ENCODE measurements around the gene SLC22A16. TPM values are rescaled to one million over a fixed set of nuclear protein-coding genes. Genes with fewer than 3 reads are reported as not detected.

The SLC22A16 gene
- polyA plus RNA-seq, 1 donor (not counting 4 experiments of a cell fraction or from before 2014, with no cell fraction given): not detected

- Histone ChIP-seq H2AFZ (ENCODE audit: control insufficient read depth, low read length) (no peak overlapping the region), H3K4me1 (ENCODE audit: control insufficient read depth, extremely low read depth, insufficient read depth, low read length) (no peaks in the 10 kb centered on the region), H3K79me2 (ENCODE audit: control insufficient read depth, insufficient read depth, low read length) (no peaks in the 10 kb centered on the region), H3K9me1 (ENCODE audit: control insufficient read depth, extremely low read depth, insufficient read depth, low read length) (no peaks in the 10 kb centered on the region), H3K4me2 (ENCODE audit: control insufficient read depth, extremely low read depth, insufficient read depth, low read depth, low read length) (no peak overlapping the region), H3K27ac (ENCODE audit: control insufficient read depth, insufficient read depth, low read length) (no peak overlapping the region), H3K9ac (ENCODE audit: control insufficient read depth, extremely low read depth, insufficient read depth, low read length) (no peak overlapping the region), H3K9me3 (ENCODE audit: control insufficient read depth, low read depth, low read length) (no peaks in the 10 kb centered on the region), H4K20me1 (ENCODE audit: control insufficient read depth, extremely low read depth, insufficient read depth, low read length) (no peaks in the 10 kb centered on the region), H3K36me3 (ENCODE audit: control insufficient read depth in 2 of 2, extremely low read depth in 1 of 2, insufficient read depth in 2 of 2, low read length in 2 of 2) (no peaks in the 10 kb centered on the region), H3K4me3 (ENCODE audit: control insufficient read depth in 2 of 3, extremely low read depth in 1 of 3, insufficient read depth in 2 of 3, low read depth in 1 of 3, low read length in 3 of 3) (no peak overlapping the region), H3K27me3 (ENCODE audit: control insufficient read depth, extremely low read depth, insufficient read depth, low read length) (peaks cover 33% of the 10 kb centered on the region)
- DNase-seq (ENCODE audit: low read depth, low spot score): no peak
- dilution Hi-C loops (cut with MboI; ENCODE audit: extremely low pct_ligation_motif_present, low sequenced_read_pairs): no loop called here
- FAIRE-seq: no peak
- no peak for TF ChIP-seq CTCF (optimal IDR thresholded peaks at IDR 0.05 in 1 of 3, IDR thresholded peaks at IDR 0.05 in 1 of 3, conservative IDR thresholded peaks at IDR 0.05 in 1 of 3; ENCODE audit: extremely low read depth in 1 of 3, insufficient read depth in 2 of 3, low read length in 3 of 3)
- TF ChIP-seq EZH2 (IDR thresholded peaks at IDR 0.05; ENCODE audit: low read length): no peak
Observed at GRCh38 chr6:110474500-110474899, 1.9 kb downstream of the SLC22A16 start.

GRCh38 chr6:110472739-110473138 lies 3.7 kb downstream of the SLC22A16 start:
- Histone ChIP-seq H3K4me1 (ENCODE audit: control insufficient read depth, extremely low read depth, insufficient read depth, low read length) (no peaks in the 10 kb centered on the region), H2AFZ (ENCODE audit: control insufficient read depth, low read length) (no peak overlapping the region), H3K27ac (ENCODE audit: control insufficient read depth, insufficient read depth, low read length) (no peak overlapping the region), H3K9me3 (ENCODE audit: control insufficient read depth, low read depth, low read length) (no peaks in the 10 kb centered on the region), H3K9me1 (ENCODE audit: control insufficient read depth, extremely low read depth, insufficient read depth, low read length) (no peaks in the 10 kb centered on the region), H3K4me2 (ENCODE audit: control insufficient read depth, extremely low read depth, insufficient read depth, low read depth, low read length) (no peak overlapping the region), H3K27me3 (ENCODE audit: control insufficient read depth, extremely low read depth, insufficient read depth, low read length) (peaks cover 33% of the 10 kb centered on the region), H4K20me1 (ENCODE audit: control insufficient read depth, extremely low read depth, insufficient read depth, low read length) (no peaks in the 10 kb centered on the region), H3K36me3 (ENCODE audit: control insufficient read depth in 2 of 2, extremely low read depth in 1 of 2, insufficient read depth in 2 of 2, low read length in 2 of 2) (no peaks in the 10 kb centered on the region), H3K79me2 (ENCODE audit: control insufficient read depth, insufficient read depth, low read length) (no peaks in the 10 kb centered on the region), H3K4me3 (ENCODE audit: control insufficient read depth in 2 of 3, extremely low read depth in 1 of 3, insufficient read depth in 2 of 3, low read depth in 1 of 3, low read length in 3 of 3) (no peak overlapping the region), H3K9ac (ENCODE audit: control insufficient read depth, extremely low read depth, insufficient read depth, low read length) (no peak overlapping the region)
- DNase-seq (ENCODE audit: low read depth, low spot score) (no peak), FAIRE-seq (no peak)
- TF ChIP-seq CTCF (optimal IDR thresholded peaks at IDR 0.05 in 1 of 3, IDR thresholded peaks at IDR 0.05 in 1 of 3, conservative IDR thresholded peaks at IDR 0.05 in 1 of 3; ENCODE audit: extremely low read depth in 1 of 3, insufficient read depth in 2 of 3, low read length in 3 of 3) (no peak), EZH2 (IDR thresholded peaks at IDR 0.05; ENCODE audit: low read length) (no peak)
- dilution Hi-C loops (cut with MboI; ENCODE audit: extremely low pct_ligation_motif_present, low sequenced_read_pairs): no loop called here
